ENCODE measurements around the gene LARP4B. TPM values are rescaled to one million over a fixed set of nuclear protein-coding genes. Genes with fewer than 3 reads are reported as not detected.

Gene LARP4B
- total RNA-seq, 4 donors from 2014 or later: 68.6 to 113 (median 87.4) TPM

- 96% methylated on average over 8 of the region's 8 CpGs for WGBS, 2 donors
- H3K4me1 ChIP-seq: peaks cover 0 to 9% of the 10 kb centered on the region in 2 donors
- intact Hi-C loops (cut with DNase I): no loop called here
These were observed 65.5 kb downstream of the LARP4B start for GRCh38 chr10:865924-866576.

GRCh38 chr10:865257-865656, 66.2 kb downstream of the LARP4B start:
- TF ChIP-seq CTCF (IDR thresholded peaks at IDR 0.05): no peak
- TF ChIP-seq POLR2A (IDR thresholded peaks at IDR 0.05): no peak
- no peaks in the 10 kb centered on the region for H3K9me3 ChIP-seq
- peaks cover 21% of the 10 kb centered on the region in 2 donors for H3K36me3 ChIP-seq
- DNase-seq: no peak
- H3K27me3 ChIP-seq: no peaks in the 10 kb centered on the region
- no peak overlapping the region for H3K27ac ChIP-seq
- 92 to 97% methylated on average over 8 of the region's 8 CpGs for WGBS, 2 donors
- peaks cover 0 to 9% of the 10 kb centered on the region in 2 donors for H3K4me1 ChIP-seq
- intact Hi-C loops (cut with DNase I): no loop called here
- no peak overlapping the region for H3K4me3 ChIP-seq (replicated peaks in 1 of 3)

More at GRCh38 chr10:865924-866576, 65.5 kb downstream of the LARP4B start:
- Histone ChIP-seq H3K27ac (no peak overlapping the region), H3K27me3 (no peaks in the 10 kb centered on the region), H3K4me3 (replicated peaks in 1 of 3) (no peak overlapping the region), H3K9me3 (no peaks in the 10 kb centered on the region), H3K36me3 (peaks cover 16% of the 10 kb centered on the region in 2 donors)
- TF ChIP-seq POLR2A (IDR thresholded peaks at IDR 0.05): no peak
- TF ChIP-seq CTCF (IDR thresholded peaks at IDR 0.05): no peak
- DNase-seq: no peak

GRCh38 chr10:860519-860918, 71.0 kb downstream of the LARP4B start:
- Histone ChIP-seq H3K4me3 (replicated peaks in 1 of 3) (no peak overlapping the region), H3K36me3 (peaks cover 21 to 23% of the 10 kb centered on the region in 2 donors), H3K4me1 (peaks cover 12 to 17% of the 10 kb centered on the region in 2 donors), H3K27me3 (no peaks in the 10 kb centered on the region), H3K9me3 (no peaks in the 10 kb centered on the region), H3K27ac (no peak overlapping the region)
- WGBS, 2 donors: 94% methylated on average over 4 of the region's 4 CpGs
- intact Hi-C loops (cut with DNase I): no loop called here
- TF ChIP-seq CTCF (IDR thresholded peaks at IDR 0.05) (no peak), POLR2A (IDR thresholded peaks at IDR 0.05) (no peak)
- no peak for DNase-seq

GRCh38 chr10:856416-857157, 74.9 kb downstream of the LARP4B start:
- intact Hi-C loops (cut with DNase I): no loop called here
- H3K36me3 ChIP-seq: peaks cover 7% of the 10 kb centered on the region in 2 donors
- H3K4me1 ChIP-seq: peaks cover 19 to 24% of the 10 kb centered on the region in 2 donors
- DNase-seq: no peak
- no peak for TF ChIP-seq CTCF (IDR thresholded peaks at IDR 0.05)
- TF ChIP-seq POLR2A (IDR thresholded peaks at IDR 0.05): no peak
- no peak overlapping the region for H3K4me3 ChIP-seq (replicated peaks in 1 of 3)
- WGBS, 2 donors: 74 to 75% methylated on average over 11 of the region's 11 CpGs
- H3K27ac ChIP-seq: peak overlapping the region in 1 of 3 donors; percentile 62
- no peaks in the 10 kb centered on the region for H3K27me3 ChIP-seq
- no peaks in the 10 kb centered on the region for H3K9me3 ChIP-seq

GRCh38 chr10:855671-856070, 75.8 kb downstream of the LARP4B start:
- DNase-seq: peak; percentile 19 to 28
- intact Hi-C loops (cut with DNase I): no loop called here

More at GRCh38 chr10:855671-856070, 75.8 kb downstream of the LARP4B start:
- H3K4me3 ChIP-seq (replicated peaks in 1 of 3): no peak overlapping the region
- H3K27ac ChIP-seq: no peak overlapping the region
- TF ChIP-seq CTCF (IDR thresholded peaks at IDR 0.05): no peak
- TF ChIP-seq POLR2A (IDR thresholded peaks at IDR 0.05): no peak
- peaks cover 2 to 7% of the 10 kb centered on the region in 2 donors for H3K36me3 ChIP-seq
- no peaks in the 10 kb centered on the region for H3K9me3 ChIP-seq
- H3K27me3 ChIP-seq: no peaks in the 10 kb centered on the region
- H3K4me1 ChIP-seq: peaks cover 19 to 24% of the 10 kb centered on the region in 2 donors
- WGBS, 2 donors: 87 to 90% methylated on average over 5 of the region's 5 CpGs
